Epithelial cell of proximal tubule (primary cell): ENCODE results near the gene PSTPIP1. TPM values are rescaled to one million over a fixed set of nuclear protein-coding genes. Genes with fewer than 3 reads are reported as not detected.

Experiments
- DNase-seq: peaks from one replicate; pipeline ENCODE4 v3.0.0-alpha.2; 2011; ENCODE audit warnings: low read depth
- H3K4me3 ChIP-seq: 2 replicates; pipeline ENCODE4 v1.5.1; 2011; ENCODE audit warnings: low read depth, mild to moderate bottlenecking, low read length
- CTCF ChIP-seq: conservative IDR thresholded peaks from 2 replicates; pipeline ENCODE4 v1.5.1; 2012; ENCODE audit warnings: low read depth, mild to moderate bottlenecking, low read length
- total RNA-seq: library from RNA; depleted of rRNA; stranded (reverse); fragments of >200 nt; gene quantifications from 2 replicates; pipeline ENCODE4 v1.2.3, GENCODE V29; 2015

PSTPIP1 gene
- total RNA-seq, 1 donor from 2014 or later = not detected

- H3K4me3 ChIP-seq = no peak overlapping the region
- peak; percentile 91 for TF ChIP-seq CTCF
- DNase-seq = no peak
Observed at GRCh38 chr15:77024273-77025082, 29.6 kb downstream of the PSTPIP1 start.

GRCh38 chr15:77025083-77025901, 30.4 kb downstream of the PSTPIP1 start:
- no peak for TF ChIP-seq CTCF
- no peak for DNase-seq
- no peak overlapping the region for H3K4me3 ChIP-seq

GRCh38 chr15:77025941-77026411, 31.1 kb downstream of the PSTPIP1 start:
- no peak for DNase-seq
- H3K4me3 ChIP-seq = no peak overlapping the region
- no peak for TF ChIP-seq CTCF

DNA sequence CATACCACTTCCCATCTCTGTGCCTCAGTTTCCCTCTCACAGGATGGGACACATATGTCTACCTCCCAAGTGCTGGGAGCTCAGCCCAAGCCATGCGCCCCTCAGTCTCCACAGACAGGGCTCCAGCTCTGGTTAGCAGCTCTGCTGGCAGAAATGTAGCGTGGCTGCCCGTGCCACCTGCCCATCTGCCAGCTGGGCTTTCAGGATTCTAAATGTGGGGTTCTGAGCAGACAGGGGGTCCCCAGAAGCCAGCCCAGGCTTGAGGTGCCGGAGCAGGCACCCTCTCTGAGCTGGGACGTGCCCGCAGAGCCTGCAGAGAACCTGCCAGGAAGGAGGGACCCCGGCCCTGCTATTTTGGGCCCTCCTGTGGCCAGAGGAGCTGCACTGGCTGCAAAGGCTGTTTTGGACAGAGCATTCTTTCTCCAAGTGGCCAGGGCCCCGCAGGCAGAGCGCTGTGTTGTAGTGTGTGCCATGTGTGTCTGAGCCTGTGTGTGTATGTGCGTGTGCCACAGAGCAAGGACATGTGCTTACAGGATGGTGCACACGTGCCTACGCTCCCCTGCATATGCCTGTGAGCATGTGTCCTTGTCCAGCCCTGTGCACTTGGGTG, 31.7 kb downstream of the PSTPIP1 start:
- TF ChIP-seq CTCF = no peak
- no peak overlapping the region for H3K4me3 ChIP-seq
- DNase-seq = no peak

GRCh38 chr15:77027111-77027696, 32.3 kb downstream of the PSTPIP1 start:
- H3K4me3 ChIP-seq = no peak overlapping the region
- DNase-seq = no peak
- TF ChIP-seq CTCF = no peak

DNA sequence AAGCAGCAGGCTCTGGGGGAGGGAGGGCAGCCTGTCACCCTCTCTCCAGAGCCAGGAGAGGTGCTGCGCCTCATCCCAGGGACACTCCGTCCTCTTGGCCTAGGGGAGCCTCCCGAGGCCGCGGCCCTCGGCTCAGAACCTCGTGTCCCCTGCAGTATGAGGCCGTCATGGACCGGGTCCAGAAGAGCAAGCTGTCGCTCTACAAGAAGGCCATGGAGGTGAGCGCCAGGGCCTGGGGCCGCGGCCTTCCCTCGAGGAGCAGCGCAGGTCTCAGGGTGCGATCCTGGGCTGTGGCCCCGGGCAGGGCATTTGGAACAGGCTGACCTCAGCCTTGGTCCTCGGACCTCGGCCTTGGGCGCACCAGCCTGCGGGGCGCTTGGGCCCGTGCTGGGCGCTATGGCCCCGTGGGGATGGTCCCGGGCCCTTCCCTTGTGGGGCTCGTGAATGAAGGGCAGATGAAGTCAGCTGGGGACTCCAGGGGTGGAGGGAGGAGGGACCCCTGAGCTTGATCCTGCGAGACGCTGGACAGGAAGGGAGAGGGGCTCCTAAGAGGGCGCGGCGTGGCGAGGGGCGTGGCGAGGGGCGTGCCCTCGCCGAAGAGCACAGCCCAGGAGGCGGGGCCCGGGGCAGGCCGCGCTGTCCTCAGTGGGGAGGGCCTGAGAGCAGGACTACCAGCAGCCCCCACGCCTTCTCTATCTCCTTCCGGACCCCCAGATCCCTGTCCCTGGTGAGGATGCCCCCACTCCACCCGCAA, 32.9 kb downstream of the PSTPIP1 start:
- no peak for TF ChIP-seq CTCF
- DNase-seq = no peak
- peak overlapping the region; percentile 23 for H3K4me3 ChIP-seq
